Left hindlimb (tissue), 1 donor: ENCODE results near the gene AAGAB.

Source experiments
- DNase-seq: peaks from one replicate; pipeline ENCODE4 v3.0.0-alpha.2; 2018

AAGAB gene

DNA sequence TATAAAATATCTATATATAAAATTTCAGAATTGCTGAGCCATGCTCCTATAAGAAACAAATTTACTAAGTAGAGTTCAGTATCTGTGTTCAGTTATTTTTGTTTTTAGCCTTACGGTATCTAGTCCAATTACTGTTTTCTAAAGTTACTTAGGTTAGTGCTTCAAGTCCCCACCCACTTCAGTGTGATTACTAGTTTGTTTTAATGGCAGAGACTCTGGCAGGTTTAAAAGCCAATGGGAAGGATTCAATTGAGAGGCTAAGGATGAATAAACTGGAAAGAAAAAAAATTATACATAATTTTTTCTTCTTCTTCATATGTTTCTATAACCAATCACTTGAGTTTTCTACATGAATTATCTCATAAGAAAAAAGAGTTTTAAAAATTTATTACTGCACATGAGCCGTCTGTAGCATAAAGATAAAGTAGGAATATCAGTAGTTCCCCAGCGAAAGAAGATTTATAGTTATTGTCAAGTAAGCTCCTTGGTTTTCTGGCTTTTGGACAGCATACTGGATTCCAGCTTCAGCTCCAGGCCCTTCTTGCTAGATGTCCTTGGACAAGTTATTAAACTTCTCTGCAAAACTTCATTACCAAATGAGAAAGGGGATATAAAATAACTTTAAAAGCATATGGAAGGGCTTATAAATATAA, 46.8 kb downstream of the AAGAB start:
- DNase-seq = no peak

- DNase-seq = no peak
These were observed 51.5 kb downstream of the AAGAB start for GRCh38 chr15:67202991-67203390.

GRCh38 chr15:67202091-67202490, 52.4 kb downstream of the AAGAB start:
- no peak for DNase-seq

GRCh38 chr15:67201136-67201535, 53.3 kb downstream of the AAGAB start:
- no peak for DNase-seq

GRCh38 chr15:67199881-67200763, 54.3 kb downstream of the AAGAB start:
- no peak for DNase-seq

DNA sequence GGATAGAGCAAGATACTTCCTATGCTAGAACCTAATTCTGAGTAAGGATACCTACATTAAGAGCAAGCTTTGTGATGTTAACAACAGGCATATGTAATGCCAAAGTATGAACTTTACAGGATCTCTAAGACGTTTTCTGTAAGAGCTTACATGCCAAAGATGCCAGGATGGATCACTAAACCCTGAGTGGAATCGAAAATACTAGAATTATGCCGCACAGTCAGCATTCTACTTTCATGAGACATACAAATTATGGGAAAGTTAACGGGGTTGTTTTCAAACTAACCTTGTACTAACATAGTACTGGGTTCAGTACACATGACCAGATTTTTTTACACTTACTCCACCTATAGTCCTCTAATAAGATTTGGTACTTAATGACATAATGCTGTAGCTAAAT, 55.1 kb downstream of the AAGAB start:
- DNase-seq = no peak

DNA sequence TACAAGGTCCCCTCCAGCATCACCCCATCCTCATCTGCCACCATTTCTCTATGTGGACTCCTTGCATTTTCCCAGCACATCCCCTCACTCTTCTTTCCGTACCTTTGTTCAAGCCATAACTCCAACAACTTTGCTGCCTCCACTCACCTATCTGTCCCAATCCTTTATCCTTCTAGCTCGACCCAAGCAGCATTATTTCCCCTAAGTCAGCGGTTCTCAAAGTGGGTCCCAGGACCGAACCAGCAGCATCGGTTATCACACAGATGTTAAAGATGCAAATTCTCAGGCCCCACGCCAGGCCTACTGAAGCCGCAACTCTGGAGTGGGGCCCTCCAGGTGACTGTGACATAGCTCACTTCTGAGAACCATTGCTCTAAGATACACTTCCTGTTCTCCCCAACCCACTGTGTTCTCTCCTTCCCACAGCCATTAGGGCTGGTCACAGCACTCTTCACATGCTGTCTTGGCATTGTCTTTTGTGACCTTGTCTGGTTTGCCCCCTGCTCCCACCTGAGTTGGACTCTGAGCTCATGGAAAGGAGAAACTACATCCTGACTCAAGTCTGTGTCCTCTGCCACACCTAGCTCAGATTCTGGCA, 56.2 kb downstream of the AAGAB start:
- no peak for DNase-seq

GRCh38 chr15:67197364-67197695, 57.1 kb downstream of the AAGAB start:
- DNase-seq = no peak

GRCh38 chr15:67196672-67197363, 57.6 kb downstream of the AAGAB start:
- peak; percentile 50 for DNase-seq

- DNase-seq = no peak
These were observed 58.2 kb downstream of the AAGAB start for GRCh38 chr15:67196222-67196621.

DNA sequence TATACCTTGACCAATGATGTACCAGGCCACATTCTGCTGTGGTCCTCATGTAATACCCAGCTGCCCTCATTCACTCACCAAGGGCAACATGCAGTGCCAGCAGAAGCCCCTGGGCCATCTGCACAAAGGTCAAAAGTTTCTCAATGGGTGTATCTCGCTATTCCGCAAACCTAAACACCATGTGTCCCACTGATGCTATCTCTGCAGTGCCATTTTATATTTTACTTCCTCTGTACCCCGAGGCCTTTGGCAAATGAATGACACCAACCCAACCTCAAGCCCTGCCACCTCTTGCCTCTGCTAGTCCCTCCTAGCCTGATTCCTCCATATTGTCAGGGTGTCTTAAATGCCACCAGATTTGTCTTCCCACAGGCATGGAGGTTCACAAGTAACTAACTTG, 59.2 kb downstream of the AAGAB start:
- DNase-seq = no peak

DNA sequence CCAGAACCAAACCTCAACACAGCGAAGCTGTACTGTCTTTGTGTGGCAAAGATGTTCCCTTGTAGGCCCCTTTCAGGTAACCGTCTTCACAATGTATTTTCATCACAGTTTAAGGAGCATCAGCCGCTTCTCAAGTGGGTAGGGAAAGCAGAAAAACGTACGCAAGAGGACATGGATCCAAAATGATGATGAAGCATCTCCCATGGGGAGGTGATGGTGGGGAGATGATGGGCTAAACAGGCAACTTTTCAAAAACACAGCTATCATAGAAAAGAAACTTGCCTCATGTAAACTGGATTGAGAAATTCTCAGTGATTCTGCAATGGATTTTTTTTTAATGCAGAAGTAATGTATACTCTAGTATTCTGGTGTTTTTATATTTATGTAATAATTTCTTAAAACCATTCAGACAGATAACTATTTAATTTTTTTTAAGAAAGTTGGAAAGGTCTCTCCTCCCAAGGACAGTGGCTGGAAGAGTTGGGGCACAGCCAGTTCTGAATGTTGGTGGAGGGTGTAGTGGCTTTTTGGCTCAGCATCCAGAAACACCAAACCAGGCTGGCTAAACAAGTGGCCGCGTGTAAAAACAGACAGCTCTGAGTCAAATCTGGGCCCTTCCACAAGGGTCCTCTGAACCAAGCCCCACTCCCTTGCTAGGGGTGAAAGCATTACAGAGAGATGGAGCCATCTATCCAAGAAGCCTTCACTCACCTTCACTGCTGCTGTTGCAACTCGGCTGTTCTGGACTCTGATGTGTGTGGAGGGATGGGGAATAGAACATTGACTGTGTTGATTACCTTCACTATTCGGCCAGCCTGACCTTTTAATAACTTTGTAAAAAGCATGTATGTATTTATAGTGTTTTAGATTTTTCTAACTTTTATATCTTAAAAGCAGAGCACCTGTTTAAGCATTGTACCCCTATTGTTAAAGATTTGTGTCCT, 60.0 kb downstream of the AAGAB start:
- no peak for DNase-seq

- peak; percentile 75 for DNase-seq
These were observed 61.1 kb downstream of the AAGAB start for GRCh38 chr15:67193223-67193990.

- no peak for DNase-seq
These were observed 62.2 kb downstream of the AAGAB start for GRCh38 chr15:67192185-67192820.

GRCh38 chr15:67190813-67191212, 63.6 kb downstream of the AAGAB start:
- no peak for DNase-seq

GRCh38 chr15:67190326-67190725, 64.1 kb downstream of the AAGAB start:
- no peak for DNase-seq

DNA sequence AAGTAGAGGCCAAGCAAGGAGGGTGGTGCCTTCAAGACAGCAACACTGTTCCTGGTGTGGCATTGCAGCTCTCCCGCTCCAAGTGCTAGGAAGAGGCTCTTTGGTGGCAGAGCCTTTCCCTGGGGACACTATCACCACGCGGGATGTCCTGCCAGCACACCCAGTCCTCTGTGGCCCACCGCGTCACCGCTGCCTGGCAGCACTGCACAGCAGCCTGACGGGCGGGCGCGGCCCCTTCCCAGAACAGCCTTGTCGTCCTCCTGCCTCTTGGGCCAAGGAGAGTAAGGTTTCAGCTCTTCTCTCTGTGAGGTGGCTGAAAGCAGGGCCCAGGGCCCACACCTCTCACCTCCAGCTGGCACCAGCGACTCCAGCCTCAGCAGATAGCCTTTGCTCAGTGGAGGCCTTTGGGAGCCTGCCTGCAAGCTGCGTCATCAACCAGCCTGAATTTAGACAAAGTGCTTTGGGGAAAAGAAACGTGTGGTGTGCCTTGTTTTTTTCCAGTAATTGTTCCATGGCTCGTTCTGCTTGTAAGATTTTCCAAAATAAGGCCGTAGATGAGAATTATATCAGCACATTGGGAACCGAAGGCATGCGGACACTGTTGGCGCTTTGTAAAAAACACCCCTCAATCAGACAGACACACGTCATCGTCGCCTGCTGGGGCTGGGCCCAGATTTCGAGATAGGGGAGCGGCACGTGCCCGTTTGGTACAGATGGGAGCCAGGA, 65.0 kb downstream of the AAGAB start:
- DNase-seq = peak; percentile 92

DNA sequence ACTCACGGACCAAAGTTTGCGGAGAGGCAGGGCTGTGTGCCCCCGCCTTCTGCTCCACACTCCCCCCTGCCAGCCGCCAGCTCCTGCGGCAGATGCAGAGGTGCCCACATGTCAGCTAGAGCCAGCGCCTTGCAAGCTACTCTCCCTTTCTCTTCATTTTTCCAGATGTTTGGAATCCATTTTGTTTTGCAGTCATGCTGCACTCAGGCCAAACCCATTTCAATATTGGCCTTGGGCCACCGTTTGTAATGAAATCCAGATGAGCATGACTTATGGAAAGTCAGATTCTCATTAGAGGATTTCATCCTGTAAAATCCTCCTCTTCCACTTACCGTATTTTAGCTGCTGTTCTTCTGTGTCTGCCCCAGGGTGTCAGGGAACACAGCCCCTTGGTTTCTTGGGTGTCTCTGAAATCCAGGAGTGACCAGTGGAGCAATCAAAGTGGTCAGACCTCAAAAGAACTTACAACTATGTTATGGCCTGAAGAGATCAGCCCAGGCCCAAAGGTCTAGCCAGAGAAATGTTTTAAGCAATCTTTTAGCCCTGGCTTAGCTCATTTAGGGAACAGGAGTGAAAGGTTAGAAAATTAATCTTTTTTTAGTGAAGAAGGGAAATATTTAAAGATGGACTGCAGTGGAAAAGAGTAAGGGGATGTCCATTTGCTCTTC, 65.8 kb downstream of the AAGAB start:
- peak; percentile 89 for DNase-seq

DNA sequence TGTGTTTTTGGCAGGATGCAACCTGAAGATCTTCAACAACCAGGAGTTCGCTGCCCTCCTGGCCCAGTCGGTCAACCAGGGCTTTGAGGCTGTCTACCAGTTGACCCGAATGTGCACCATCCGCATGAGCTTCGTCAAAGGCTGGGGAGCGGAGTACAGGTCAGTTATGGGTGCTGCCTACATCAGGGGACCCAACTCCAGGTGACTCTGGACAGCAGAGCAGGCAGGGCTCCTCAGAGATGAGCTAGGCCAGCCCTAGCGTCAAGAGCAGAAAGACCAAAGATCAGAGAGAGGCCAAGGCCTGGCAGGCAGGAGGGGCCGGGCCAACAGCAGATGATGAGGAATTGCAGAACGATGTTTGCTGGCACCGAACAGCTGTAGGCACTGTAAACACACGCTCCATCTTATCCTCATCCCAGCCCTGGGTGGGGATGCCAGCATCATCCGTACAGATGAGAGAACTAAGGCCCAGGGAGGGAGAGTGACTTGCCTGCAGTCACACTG, 67.1 kb downstream of the AAGAB start:
- DNase-seq = no peak
